Endodermal cell (in vitro differentiated cells): ENCODE results near the gene GET3. TPM values are rescaled to one million over a fixed set of nuclear protein-coding genes. Genes with fewer than 3 reads are reported as not detected.
A peak's percentile ranks its signal among the peaks of the same experiment; 100 is the strongest.

Experiments
- DNase-seq: peaks from one replicate; pipeline ENCODE4 v3.0.0-alpha.2; 2017
- H3K27ac ChIP-seq: 2 replicates; pipeline ENCODE4 v1.5.1; 2013; ENCODE audit warnings: mild to moderate bottlenecking, low read depth, low read length, moderate library complexity
- H3K27me3 ChIP-seq: 2 replicates; pipeline ENCODE4 v1.6.1; 2013; ENCODE audit warnings: mild to moderate bottlenecking, low read length, moderate library complexity; ENCODE audit not compliant: insufficient read depth, control insufficient read depth, poor library complexity, severe bottlenecking
- H3K36me3 ChIP-seq: 2 replicates; pipeline ENCODE4 v1.7.0; 2013; ENCODE audit warnings: mild to moderate bottlenecking, low read length, moderate library complexity; ENCODE audit not compliant: control insufficient read depth, insufficient read depth
- H3K4me1 ChIP-seq: one replicate; pipeline ENCODE4 v1.7.0; 2013; ENCODE audit warnings: low read length; ENCODE audit not compliant: control insufficient read depth, insufficient read depth
- H3K4me3 ChIP-seq: 2 replicates; pipeline ENCODE4 v1.5.1; 2013; ENCODE audit warnings: mild to moderate bottlenecking, low read length, moderate library complexity
- H3K9ac ChIP-seq: 2 replicates; pipeline ENCODE4 v1.6.1; 2013; ENCODE audit warnings: mild to moderate bottlenecking, low read length, moderate library complexity; ENCODE audit not compliant: poor library complexity, severe bottlenecking; ENCODE audit errors: extremely low read depth
- H3K9me3 ChIP-seq: 2 replicates; pipeline ENCODE4 v1.6.1; 2013; ENCODE audit warnings: mild to moderate bottlenecking, low read length, moderate library complexity; ENCODE audit not compliant: control insufficient read depth
- H3K27ac Mint-ChIP-seq: 2 replicates; pipeline ENCODE4 v1.8.0; 2020; ENCODE audit warnings: mixed read lengths
- H3K27me3 Mint-ChIP-seq: 2 replicates; pipeline ENCODE4 v1.8.0; 2021; ENCODE audit warnings: mild to moderate bottlenecking, mixed read lengths; ENCODE audit not compliant: insufficient read depth
- H3K36me3 Mint-ChIP-seq: 2 replicates; pipeline ENCODE4 v1.8.0; 2020; ENCODE audit warnings: low read depth, mixed read lengths
- H3K4me1 Mint-ChIP-seq: 2 replicates; pipeline ENCODE4 v1.8.0; 2020; ENCODE audit warnings: mixed read lengths
- H3K4me3 Mint-ChIP-seq: 2 replicates; pipeline ENCODE4 v1.8.0; 2020; ENCODE audit warnings: mild to moderate bottlenecking, moderate library complexity, mixed read lengths
- H3K9me3 Mint-ChIP-seq: 2 replicates; pipeline ENCODE4 v1.8.0; 2020; ENCODE audit warnings: mild to moderate bottlenecking, mixed read lengths
- CTCF ChIP-seq: fragments of 200-600 bp; sonication (generic); conservative IDR thresholded peaks from 2 replicates; pipeline ENCODE4 v1.5.0; 2021; ENCODE audit warnings: antibody characterized with exemption, mild to moderate bottlenecking
- WGBS, 2 experiments: methylation state at CpG; one replicate each; pipeline versions ENCODE4 v1.1.5 to v1.1.7; 2013; ENCODE audit warnings: missing lambda C conversion rate in 2 of 2, mixed read lengths in 1 of 2; ENCODE audit not compliant: insufficient coverage in 1 of 2, insufficient read length in 1 of 2; 5-methylcytosine and 5-hydroxymethylcytosine counted together
- total RNA-seq, 2 donors: library from RNA; stranded (reverse); fragmentation: NEBNext Ultra II Directional in 1 of 2; extraction: Animal tissue kit (Norgen Biotek cat#: 25700) in 1 of 2; gene quantifications; 2 replicates in 1 of 2; 3 replicates in 1 of 2; pipeline ENCODE4 v1.2.1, GENCODE V29; 2021

GET3 gene
- total RNA-seq, 2 donors from 2014 or later: 97.8 to 102 TPM

GRCh38 chr19:12778017-12778904 is 41.0 kb downstream of the GET3 start:
- no peaks in the 10 kb centered on the region for H3K36me3 ChIP-seq
- peaks cover under 1% of the 10 kb centered on the region for H3K4me1 ChIP-seq
- no peaks in the 10 kb centered on the region for H3K27me3 ChIP-seq
- Mint-ChIP-seq H3K9me3 (no peaks in the 10 kb centered on the region), H3K27me3 (no peaks in the 10 kb centered on the region), H3K36me3 (peaks cover 12% of the 10 kb centered on the region), H3K4me1 (peaks cover 22% of the 10 kb centered on the region), H3K4me3 (peak overlapping the region; percentile 59), H3K27ac (peak overlapping the region; percentile 81)
- TF ChIP-seq CTCF: no peak
- peak overlapping the region; percentile 82 for H3K4me3 ChIP-seq
- 7 to 18% methylated on average over 12 to 44 of the region's 44 CpGs for WGBS, 2 experiments
- no peaks in the 10 kb centered on the region for H3K9me3 ChIP-seq
- no peak overlapping the region for H3K9ac ChIP-seq
- peak overlapping the region; percentile 14 for H3K27ac ChIP-seq
- peak; percentile 84 for DNase-seq

GRCh38 chr19:12778905-12779161 is 41.5 kb downstream of the GET3 start:
- 39 to 48% methylated on average over 5 to 6 of the region's 6 CpGs for WGBS, 2 experiments
- Histone ChIP-seq H3K9ac (no peak overlapping the region), H3K9me3 (no peaks in the 10 kb centered on the region), H3K4me3 (peak overlapping the region; percentile 82), H3K27ac (no peak overlapping the region), H3K36me3 (no peaks in the 10 kb centered on the region), H3K27me3 (no peaks in the 10 kb centered on the region), H3K4me1 (peaks cover 4% of the 10 kb centered on the region)
- DNase-seq: no peak
- TF ChIP-seq CTCF: no peak
- Mint-ChIP-seq H3K9me3 (no peaks in the 10 kb centered on the region), H3K27ac (peak overlapping the region; percentile 81), H3K4me3 (peak overlapping the region; percentile 59), H3K27me3 (no peaks in the 10 kb centered on the region), H3K4me1 (peaks cover 21% of the 10 kb centered on the region), H3K36me3 (peaks cover 7% of the 10 kb centered on the region)

- H3K36me3 Mint-ChIP-seq: peaks cover 4% of the 10 kb centered on the region
- Histone ChIP-seq H3K27ac (no peak overlapping the region), H3K27me3 (no peaks in the 10 kb centered on the region), H3K36me3 (no peaks in the 10 kb centered on the region), H3K9ac (no peak overlapping the region), H3K4me1 (peaks cover 4% of the 10 kb centered on the region), H3K4me3 (no peak overlapping the region), H3K9me3 (no peaks in the 10 kb centered on the region)
- peaks cover 20% of the 10 kb centered on the region for H3K4me1 Mint-ChIP-seq
- no peaks in the 10 kb centered on the region for H3K9me3 Mint-ChIP-seq
- H3K27ac Mint-ChIP-seq: peak overlapping the region; percentile 79
- H3K27me3 Mint-ChIP-seq: no peaks in the 10 kb centered on the region
- WGBS, 2 experiments: 70 to 83% methylated on average over 10 to 15 of the region's 15 CpGs
- H3K4me3 Mint-ChIP-seq: peak overlapping the region; percentile 59
- peak; percentile 54 for TF ChIP-seq CTCF
- peak; percentile 75 for DNase-seq
These were observed 42.1 kb downstream of the GET3 start for GRCh38 chr19:12779162-12779993.
